Ramos (cell line): ENCODE measurements around the gene POLR1C.
"Not testable (repeated sequence)": the region's sequence is repeated elsewhere in the genome, so short reads cannot be mapped to it uniquely, and the experiment has no call there.

Experiments
- in situ Hi-C: fragments of 300-500 bp; cut with MboI; formaldehyde crosslinking; loops from one replicate; pipeline ENCODE4 v1.14.3; 2022; ENCODE audit warnings: low sequenced_read_pairs; ENCODE audit not compliant: unreplicated experiment

The POLR1C gene

DNA sequence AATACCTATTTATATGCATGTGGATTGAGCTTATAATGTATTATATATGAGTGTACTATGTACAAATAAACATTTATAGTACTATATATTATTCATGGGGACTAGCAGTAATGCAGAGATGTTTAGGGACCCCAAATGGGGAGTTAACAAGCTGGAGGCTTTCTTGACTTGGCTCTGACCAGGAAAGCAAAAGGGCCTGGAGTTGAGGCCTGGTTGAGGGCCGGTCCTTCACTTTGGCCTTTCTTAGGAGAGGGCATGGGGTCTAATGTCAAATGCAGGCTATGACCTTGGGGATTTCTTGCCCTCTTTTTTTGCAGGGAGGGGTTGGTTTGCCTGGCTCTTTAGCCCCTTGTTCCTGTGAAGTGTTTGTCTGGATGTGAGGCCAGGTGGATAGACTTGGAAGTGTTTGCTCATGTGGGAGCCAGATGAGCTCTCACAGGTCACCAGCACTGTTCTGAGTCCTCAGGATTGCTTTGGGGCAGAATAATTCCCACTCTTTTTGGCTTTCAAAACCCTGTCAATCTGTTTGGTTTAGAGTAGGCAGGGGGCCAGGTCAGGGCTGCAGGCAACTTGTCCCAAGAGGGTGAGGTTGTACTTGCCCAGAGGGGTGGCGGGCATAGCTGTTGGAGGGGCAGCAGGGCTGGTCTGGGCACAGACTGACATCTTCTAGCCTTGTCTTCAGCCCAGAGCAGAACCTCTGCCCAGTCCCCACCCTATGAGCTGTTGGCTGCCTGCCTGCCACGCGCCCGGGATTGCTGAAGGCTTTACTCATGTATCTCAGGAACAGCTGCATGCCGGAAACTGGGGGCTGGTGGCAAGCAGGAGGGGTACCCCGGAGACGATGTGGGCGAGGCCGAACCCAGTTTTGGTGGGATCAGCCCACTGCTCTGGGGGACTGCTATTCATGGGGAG, 24.9 kb upstream of the POLR1C start:
- in situ Hi-C loops, result no loop called here

DNA sequence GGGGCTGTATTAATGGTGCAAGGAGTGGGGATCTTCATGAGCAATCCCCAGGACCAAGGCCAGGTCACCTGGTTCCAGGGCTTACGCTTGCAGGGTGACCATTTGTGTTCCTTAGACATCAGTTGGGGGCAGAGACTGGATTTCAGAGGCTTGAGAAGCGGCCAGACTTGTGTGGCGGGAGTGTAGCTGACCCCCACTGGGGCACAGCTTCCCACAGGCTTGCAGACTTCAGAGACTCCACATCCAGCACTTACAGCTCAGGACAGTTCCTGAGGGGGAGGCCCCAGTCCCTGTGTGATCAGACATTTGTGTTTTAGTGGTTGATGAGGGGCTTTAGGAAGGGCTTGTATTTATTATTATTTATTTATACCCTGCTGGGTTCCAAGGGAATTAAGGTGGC, 24.2 kb upstream of the POLR1C start:
- in situ Hi-C loops, result no loop called here

DNA sequence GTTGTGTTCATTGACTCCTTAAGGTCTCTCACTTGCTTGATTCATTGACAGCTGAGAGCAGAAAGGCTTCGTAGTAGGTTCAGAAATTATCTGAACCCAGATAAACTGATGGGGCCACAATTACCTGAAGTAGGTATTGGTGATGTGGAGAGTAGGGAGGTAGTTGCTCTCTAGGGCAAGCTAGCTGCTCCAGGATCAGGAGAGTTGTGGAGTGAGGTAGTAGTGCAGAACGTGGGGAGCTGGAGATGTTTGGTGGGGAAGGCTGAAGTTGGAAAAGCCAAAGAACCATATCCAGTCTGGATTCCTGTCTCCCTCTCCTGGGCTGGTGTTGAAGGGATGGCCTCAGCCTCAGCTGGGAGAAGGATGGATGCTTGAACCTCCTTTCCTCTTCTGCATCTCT, 23.7 kb upstream of the POLR1C start:
- in situ Hi-C loops, result no loop called here

DNA sequence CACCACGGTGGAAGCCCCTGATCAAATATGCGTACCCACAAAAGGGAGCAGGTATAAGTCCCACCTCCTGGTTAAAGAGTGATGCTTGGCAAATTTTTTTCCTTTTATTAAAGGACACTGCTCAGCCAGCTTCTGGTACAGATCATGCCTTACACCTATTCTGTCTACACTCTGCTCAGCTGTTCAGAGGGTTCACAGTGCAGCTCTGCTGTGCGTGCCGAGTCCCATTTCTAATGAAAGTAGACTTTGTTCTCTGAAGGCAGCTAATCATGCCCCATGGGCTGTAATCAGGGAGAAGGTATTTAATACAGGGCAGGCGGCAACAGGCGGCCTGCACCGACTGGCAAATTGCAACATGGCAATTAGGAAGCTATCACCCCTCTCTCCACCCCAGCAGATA, 23.1 kb upstream of the POLR1C start:
- in situ Hi-C loops, result no loop called here

DNA sequence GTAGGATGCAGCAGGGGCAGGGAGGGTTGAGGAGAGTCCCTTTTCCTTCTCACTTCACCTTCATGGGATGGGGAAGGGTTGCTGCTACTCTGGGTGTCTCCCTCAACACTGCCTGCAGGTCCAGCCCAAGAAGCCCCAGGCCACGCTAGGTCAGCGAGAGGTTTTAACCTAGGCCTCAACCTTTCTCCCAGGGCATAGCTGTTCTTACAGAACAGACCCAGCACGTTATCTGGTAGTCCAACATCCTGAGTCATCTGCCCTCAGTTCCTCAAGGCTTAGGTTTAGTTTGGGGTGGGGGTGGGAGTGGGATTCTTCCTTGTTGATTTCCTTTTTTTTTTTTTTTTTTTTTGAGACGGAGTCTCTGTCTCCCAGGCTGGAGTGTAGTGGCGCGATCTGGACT, 22.6 kb upstream of the POLR1C start:
- in situ Hi-C loops, result no loop called here

DNA sequence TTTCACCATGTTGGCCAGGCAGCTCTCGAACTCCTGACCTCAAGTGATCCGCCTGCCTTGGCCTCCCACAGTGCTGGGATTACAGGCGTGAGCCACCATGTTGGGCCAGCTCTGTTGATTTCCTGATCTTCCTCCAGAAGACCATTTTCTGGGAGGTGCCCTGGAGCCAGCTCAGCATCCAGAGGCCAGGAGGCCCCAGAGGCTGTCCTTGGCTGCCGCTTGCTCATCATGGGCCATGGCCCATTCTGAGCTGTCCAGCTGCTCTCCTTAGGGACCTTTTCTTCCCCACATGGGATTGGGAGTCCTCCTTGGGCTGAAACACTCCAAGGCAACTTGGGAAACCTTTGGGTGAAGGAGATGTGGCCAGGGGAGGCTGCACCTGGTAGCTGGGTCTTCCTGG, 22.1 kb upstream of the POLR1C start:
- in situ Hi-C loops, result no loop called here

DNA sequence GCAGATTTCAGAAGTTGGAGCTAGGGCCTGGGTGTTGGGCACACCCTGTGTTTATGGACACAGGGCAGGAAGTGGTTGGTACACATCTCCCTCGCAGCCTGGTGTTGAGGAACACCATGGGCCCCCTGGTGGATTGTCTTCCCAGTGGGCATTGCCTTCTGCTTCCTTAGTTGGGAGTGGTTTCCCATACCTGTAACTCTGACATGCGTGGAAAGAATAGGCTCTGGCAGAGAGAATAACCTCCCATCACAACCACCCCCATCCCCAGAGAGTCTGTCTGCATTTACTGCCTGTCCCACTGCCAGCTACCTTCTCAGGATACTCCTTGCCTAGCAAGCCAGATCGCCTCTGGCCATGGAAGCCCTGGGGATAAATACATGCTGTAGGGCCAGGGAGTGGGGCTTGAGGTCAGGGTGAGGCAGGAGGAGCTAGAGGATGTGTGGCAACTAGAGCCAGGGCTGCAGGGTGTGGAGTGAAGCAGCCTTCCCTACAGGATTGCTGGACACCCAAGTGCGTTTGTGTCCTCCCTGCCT, 21.4 kb upstream of the POLR1C start:
- in situ Hi-C loops, result no loop called here

DNA sequence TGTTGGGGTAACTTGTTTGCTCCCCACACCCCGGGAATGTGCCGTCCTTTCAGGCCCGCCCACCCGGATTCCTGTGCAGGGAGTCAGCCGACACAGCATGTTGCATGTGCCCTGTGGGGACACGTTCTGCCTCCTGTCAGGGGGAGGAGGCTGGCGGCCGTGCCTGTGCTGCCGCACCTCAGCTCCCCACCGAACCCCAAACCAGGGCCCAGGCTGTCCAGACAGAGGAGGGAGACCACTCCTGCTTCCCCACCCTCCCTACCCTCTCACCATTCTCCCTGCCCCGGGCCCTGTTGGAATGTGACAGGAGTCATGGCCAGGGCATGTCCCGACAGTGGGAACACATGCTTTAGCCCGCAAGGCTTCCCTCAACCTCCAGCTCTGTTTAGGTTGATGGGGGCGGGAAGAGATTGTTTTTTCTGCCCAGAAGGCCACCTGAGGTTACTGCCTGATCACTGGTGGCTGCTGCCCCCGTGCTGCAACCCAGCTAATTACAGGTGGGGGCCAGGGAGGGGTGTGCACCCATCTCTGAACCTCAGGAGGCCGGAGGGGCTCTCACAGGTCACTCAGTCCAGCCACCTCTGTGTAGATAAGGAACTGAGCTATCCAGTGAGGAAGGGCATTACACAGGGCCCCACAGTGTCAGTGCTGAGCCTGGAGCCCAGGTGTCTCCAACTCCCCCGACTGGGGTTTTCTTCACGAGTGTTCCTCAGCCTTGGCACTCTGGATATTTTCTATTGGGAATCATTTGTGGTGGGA, 20.3 kb upstream of the POLR1C start:
- in situ Hi-C loops, result no loop called here

DNA sequence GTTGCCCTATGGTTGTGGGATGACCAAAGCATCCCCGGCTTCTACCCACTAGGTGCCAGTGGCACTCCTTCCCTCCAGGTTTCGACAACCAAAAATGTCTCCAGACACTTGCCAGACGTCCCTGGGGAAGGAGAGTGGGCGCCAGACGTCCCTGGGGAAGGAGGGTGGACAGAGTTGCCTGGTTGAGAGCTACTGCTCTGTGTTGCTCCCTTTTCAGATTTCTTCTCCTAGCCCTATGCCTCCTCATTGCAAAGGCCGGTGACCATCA, 19.8 kb upstream of the POLR1C start:
- in situ Hi-C loops, result no loop called here

DNA sequence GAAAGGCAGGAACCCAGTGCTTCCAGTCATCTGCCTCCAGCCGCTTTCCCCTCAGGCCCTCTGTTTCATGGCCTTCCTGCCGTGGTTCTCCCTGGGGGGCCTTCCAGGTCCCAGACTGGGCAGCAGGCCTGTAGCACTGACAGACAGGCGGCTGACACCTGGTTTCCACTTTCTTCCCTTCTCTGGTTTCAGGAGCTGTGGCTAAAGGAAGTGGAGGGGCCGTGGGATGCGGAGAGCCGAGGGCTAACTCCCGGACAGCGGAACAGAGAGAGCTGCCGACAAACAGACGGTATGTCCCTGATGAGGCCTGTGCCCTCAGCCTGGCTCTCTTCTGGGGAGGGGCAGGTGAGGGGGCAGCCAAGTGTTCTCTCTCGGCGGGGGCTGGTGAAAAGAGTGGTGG, 19.2 kb upstream of the POLR1C start:
- in situ Hi-C loops, result no loop called here

DNA sequence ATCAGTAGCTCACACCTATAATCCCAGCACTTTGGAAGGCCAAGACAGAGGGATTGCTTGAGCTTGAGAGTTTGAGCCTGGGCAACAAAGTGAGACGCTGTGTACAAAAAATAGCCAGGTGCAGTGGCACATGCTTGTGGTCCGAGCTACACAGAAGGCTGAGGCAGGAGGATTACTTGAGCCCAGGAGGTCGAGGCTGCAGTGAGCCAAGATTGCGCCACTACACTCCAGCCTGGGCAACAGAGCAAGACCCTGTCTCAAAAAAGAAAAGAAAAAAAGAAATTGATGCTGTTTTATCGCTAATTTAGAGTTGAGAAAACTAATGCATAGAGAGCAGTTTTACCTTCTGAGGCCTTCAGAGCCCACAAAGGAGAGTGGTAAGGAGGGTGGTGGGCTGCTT, 18.6 kb upstream of the POLR1C start:
- in situ Hi-C loops, result not testable (repeated sequence)

DNA sequence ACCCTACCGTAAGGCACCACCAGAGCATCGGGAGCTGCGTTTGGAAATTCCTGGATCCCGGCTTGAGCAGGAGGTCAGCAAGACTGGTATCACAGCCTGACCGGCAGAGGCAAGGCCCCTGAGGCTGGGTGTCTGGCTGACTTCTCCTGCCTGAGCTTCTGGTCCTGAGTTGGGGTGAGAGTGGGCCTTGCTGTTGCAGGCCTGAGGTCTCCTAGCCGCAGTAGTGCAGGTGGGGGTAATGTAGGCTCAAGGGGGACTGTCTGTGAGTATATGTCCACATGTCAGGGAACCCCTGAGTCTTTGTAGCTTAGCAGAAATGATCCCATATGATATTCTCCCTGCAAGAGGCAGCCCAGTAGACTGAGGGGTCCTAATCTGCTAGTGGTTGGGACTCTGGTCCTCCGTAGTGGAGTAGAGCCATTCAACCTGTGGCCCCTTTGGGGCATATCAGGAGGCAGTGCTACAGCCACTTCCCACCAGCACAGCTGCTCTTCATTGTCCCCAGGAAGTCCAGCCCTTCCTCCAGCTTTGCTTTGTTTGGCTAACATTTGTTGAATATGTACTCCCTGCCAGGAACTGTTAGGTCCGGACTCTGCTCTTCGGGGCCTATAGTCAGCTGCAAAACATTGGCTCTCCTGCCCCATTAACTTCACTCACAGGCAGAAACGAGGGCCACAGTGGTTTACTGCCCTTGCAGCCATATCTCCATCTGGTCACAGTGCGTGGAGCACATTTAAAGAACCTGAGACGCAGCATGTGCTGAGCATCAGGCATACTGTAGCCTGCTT, 17.7 kb upstream of the POLR1C start:
- in situ Hi-C loops, result no loop called here

DNA sequence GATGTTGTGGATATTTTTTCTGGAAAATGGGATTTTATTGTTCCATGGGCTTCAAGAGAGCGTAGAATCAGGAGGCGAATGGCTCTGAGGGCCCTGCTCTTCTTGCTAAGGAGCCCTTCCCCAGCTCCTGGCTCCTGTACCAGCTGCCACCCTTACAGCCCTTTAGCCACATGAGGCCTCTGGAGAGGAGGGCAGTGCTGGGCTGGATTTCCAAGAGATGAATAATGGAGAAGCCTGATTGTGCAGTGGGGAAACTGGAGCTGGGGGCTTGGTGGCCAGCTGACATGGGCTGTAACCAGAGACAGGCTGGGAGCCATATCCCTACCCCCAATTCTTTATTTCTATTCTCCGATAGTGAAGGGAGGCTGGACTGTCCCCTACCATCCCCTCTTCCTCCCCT, 16.0 kb upstream of the POLR1C start:
- in situ Hi-C loops, result loop anchor here (5.0 kb wide), 1 partner anchor 239 kb away; no protein-coding TSS in a partner anchor

DNA sequence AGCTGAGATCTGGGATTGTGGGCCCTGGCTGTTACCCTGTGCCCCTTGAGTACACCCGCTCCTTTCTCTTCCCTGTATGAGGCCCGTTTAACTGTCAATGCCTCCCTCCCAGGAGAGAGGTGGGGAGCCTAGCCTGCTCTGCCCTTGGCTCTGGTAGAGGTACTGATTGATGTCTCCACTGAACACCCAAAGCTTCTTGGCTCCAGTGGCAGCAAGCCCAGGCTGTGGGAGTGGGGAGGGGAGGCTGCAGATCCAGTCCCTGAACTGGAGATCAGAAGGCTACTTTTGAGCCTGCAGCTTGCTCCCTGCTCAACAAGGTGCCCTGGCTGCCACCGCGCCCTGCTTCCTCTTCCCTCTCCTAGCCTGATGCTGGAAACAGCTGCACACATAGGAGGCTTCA, 14.2 kb upstream of the POLR1C start:
- in situ Hi-C loops, result loop anchor here (5.0 kb wide), 1 partner anchor 240 kb away; no protein-coding TSS in a partner anchor

DNA sequence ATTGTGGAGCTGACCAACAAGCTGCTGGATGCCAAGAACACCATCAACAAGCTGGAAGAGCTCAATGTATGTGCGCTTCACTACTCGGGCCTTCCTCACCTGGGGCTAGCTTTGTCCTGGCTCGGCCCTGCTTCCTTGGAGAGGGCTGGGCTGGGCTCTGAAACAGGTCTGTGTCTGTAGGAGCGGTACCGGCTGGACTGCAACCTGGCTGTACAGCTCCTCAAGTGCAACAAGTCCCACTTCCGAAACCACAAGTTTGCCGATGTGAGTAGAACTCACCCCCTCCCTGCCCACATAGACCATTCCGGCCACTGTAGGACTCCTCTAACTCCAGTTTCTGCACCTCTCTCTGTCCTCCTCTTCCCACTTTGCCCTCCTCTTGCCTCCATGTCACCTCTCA, 13.4 kb upstream of the POLR1C start:
- in situ Hi-C loops, result loop anchor here (5.0 kb wide), 1 partner anchor 241 kb away; no protein-coding TSS in a partner anchor

DNA sequence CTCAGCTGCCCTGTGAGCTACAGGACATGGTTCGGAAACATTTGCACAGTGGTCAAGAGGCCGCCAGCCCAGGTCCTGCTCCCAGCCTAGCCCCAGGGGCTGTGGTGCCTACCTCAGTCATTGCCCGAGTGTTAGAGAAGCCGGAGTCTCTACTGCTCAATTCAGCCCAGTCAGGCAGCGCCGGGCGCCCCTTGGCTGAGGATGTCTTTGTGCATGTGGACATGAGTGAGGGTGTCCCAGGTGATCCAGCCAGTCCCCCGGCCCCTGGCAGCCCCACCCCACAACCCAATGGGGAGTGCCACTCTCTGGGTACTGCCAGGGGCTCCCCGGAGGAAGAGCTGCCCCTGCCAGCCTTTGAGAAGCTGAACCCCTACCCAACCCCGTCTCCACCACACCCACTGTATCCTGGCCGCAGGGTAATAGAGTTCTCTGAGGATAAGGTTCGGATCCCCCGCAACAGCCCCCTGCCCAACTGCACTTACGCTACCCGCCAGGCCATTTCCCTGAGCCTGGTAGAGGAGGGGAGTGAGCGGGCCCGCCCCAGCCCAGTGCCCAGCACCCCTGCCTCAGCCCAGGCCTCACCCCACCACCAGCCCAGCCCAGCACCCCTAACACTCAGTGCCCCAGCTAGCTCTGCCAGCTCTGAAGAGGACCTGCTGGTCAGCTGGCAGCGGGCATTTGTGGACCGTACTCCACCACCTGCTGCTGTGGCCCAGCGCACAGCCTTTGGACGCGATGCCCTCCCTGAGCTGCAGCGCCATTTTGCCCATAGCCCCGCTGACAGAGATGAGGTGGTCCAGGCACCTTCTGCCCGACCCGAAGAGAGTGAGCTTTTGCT, 11.9 kb upstream of the POLR1C start:
- in situ Hi-C loops, result loop anchor here (5.0 kb wide), 1 partner anchor 243 kb away; no protein-coding TSS in a partner anchor

DNA sequence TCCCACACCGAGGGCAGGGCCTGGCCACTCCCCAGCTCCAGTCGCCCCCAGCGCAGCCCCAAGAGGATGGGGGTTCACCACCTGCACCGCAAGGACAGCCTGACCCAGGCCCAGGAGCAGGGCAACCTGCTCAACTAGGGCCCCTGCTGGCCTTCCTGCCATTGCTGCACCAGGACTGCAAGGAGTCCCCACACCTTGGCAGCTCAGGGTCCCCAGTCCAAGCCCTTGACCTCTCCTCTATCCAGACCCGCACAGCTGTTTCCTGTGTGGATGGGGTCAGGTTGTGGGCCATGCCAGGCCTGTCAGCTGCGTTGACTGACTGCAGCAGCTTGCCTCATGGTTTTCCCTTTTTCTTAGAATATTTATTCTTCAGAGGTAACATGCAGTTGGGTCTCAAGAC, 11.2 kb upstream of the POLR1C start:
- in situ Hi-C loops, result no loop called here

DNA sequence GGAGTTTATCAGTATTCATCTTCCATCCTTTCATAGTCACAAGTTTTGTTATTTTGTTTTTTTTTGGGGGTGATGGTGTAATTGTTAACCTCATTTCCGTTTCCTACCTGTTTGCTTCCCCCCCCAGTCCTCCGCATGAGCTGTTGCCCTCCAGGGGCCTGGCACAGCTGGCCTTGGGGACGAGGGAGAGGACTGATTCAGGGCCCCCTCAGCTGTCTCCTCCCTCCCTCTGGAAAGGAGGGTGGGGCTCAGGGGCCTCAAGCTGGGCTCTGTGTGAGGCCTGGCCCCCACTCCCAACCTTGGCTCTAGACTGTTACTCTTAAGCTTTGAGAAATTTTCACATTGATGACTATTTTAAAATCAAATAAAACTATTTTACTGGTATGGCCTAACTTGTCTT, 10.7 kb upstream of the POLR1C start:
- in situ Hi-C loops, result no loop called here

DNA sequence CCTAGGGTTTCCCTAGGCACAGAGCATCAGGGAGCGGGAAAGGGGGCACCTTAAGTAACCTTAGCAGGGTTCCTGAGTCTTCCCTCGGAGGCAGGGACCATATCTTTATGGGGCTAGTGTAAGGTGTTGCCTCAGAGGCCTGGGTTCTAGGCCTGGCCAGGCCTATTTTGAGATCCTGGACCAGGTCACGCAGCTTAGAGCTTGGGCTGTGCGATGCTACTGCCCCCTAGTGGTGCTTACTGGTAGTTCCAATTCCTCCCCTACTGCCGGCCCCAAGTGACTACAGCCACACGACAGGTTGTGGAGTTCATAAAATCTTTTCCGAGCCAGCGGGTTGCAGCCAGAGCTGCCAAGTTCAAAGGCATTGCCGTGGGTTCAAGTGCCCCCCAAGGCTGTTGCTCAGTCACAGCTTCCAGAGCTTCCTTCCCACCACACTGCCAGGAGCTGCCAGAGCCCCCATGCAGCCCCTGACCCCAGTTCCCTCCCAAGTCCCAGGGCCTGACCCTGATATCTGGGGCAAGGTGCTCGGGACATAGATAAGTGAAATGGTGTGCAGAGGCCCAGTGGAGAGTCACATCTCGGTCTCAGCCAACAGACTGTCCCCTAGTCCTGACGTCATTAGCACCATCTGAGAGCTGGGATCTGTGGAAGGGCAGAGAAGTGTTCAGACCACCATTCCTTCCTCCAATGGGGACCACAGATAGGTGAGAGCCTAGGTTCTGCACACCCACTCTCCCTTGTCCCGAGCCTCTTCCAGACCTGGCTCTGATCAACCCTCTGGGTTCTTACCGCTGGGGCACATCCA, 10.0 kb upstream of the POLR1C start:
- in situ Hi-C loops, result no loop called here
